Measurements from ENCODE around the gene TMEM167B.

The TMEM167B gene

DNA sequence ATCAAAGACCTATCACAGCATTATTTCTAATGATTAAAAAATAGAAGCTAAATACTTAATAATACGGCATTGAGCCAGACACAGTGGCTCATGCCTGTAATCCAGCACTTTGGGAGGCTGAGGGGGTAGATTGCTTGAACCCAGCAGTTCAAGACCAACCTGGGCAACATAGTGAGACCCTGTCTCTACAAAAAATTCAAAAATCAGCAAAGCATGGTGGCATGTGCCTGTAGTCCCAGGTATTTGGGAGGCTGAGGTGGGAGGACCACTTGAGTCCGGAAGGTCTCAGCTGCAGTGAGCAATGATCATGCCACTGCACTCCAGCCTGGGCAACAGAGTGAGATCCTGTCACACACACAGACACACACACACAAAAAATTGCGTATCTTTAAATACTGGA is 25.4 kb upstream of the TMEM167B start:
- FAIRE-seq (no peak), DNase-seq (ENCODE audit: insufficient read length, low spot score) (no peak)
- TF ChIP-seq, protein P1, sequence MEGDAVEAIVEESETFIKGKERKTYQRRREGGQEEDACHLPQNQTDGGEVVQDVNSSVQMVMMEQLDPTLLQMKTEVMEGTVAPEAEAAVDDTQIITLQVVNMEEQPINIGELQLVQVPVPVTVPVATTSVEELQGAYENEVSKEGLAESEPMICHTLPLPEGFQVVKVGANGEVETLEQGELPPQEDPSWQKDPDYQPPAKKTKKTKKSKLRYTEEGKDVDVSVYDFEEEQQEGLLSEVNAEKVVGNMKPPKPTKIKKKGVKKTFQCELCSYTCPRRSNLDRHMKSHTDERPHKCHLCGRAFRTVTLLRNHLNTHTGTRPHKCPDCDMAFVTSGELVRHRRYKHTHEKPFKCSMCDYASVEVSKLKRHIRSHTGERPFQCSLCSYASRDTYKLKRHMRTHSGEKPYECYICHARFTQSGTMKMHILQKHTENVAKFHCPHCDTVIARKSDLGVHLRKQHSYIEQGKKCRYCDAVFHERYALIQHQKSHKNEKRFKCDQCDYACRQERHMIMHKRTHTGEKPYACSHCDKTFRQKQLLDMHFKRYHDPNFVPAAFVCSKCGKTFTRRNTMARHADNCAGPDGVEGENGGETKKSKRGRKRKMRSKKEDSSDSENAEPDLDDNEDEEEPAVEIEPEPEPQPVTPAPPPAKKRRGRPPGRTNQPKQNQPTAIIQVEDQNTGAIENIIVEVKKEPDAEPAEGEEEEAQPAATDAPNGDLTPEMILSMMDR (IDR thresholded peaks at IDR 0.05; ENCODE audit: insufficient read depth, missing control alignments), result no peak

DNA sequence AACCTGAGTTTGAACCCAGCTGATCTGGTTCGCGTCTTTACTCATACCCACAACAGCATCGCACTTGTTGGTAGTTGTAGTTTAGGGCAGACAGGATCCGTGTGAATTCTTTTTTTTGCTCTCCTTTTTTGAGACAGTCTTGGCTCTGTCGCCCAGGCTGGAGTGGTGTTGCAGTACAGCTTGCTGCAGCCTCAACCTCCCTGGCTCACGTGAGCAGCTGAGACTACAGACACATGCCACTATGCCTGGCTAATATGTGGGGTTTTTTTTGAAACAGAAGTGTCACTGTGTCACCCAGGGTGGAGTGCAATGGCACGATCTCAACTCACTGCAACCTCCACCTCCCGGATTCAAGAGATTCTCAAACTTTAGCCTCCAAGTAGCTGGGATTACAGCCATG is 22.7 kb upstream of the TMEM167B start:
- DNase-seq (ENCODE audit: insufficient read length, low spot score), result no peak
- TF ChIP-seq, protein P1 (IDR thresholded peaks at IDR 0.05; ENCODE audit: insufficient read depth, missing control alignments), result no peak
- no peak for FAIRE-seq

DNA sequence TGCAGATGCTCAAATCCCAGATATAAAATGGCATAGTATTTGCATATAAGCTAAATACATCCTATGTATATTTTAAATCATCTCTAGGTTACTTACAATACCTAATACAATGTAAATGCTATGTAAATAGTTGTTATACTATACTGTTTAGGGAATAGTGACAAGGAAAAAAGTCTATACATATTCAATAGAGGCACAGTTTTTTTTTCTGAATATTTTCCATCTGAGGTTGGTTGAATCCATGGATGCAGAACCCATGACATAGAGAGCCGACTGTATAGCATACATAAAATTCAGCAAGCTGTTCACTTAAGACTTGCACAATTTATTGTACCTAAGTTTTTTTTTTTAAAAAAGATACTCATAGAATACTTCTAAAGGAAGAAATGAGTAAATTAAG is 21.3 kb upstream of the TMEM167B start:
- FAIRE-seq, result no peak
- no peak for DNase-seq (ENCODE audit: insufficient read length, low spot score)
- TF ChIP-seq, protein P1 (IDR thresholded peaks at IDR 0.05; ENCODE audit: insufficient read depth, missing control alignments), result no peak

DNA sequence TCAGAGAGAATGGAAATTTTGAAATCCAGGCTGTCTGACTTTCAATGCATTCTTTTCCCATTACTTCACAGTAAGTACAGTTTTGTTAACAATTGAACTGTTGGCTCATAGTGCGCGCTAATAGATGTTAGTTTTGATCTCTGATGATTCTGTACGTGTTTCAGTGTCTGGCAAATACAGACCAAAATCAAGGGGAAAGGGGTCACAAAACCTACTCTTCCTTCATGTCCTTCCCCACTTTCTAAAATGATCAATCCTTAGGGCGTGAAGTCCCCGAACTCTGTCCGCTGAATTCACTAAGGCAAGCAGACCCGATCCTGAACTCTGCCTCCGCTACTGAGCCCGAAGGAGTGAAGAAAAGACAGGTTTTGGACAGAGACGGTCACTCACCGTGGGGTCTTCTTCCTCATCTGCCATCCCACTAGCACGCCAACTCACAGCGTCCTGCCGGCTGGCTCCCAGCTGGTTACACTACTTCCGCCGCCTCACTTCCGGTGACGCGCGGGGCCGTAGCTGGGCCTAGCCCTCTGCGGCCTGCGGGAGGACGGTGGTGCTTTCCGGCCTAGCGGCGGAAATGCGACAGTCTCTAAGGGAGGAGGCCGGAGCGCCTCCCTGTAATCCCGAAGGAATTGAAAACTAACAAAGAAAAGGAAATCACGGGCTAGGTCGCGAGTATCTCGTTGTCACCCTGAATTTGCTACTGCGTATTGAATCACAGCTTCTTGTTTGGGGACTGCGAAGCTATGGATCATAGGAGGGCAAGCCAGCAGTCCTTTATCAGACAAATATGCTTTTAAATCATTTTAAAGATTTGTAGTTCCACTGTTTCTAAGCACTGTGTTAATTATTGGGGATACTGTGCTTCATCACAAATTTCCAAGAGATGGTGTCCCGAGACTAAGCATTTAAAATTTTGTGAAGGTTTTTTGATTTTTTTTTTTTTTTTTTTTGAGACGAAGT is 14.8 kb upstream of the TMEM167B start, which contains the start of gene TAF13:
TAF13 (minus strand) TSS at position 473 of the 960 bp plus-strand sequence; CDS start at position 417, 56 bp downstream.
- FAIRE-seq, result no peak

DNA sequence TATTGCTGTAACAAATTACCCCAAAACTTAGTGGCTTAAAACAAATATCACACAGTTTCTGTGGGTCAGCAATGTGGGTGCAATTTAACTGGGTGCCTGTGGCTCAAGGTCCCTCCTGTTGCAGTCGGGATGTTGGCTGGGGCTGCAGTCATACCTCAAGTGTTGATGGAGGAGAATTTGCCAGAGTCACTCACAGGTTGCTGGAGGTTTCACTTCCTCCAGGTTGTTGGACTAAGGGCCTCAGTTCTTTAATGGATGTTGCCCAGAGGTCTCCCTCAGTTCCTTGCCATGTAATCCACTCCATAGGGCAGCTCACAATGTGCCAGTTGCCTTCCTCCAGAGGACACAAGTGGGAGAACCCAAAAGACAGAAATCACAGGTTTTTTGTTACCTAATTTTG is 12.2 kb upstream of the TMEM167B start:
- no peak for DNase-seq (ENCODE audit: insufficient read length, low spot score)
- TF ChIP-seq, protein P1 (IDR thresholded peaks at IDR 0.05; ENCODE audit: insufficient read depth, missing control alignments), result no peak
- no peak for FAIRE-seq

More for the DNA sequence above, 14.8 kb upstream of the TMEM167B start, which contains the start of gene TAF13:
- TF ChIP-seq, protein P1 (IDR thresholded peaks at IDR 0.05; ENCODE audit: insufficient read depth, missing control alignments), result no peak
- peak; percentile 74 for DNase-seq (ENCODE audit: insufficient read length, low spot score)

DNA sequence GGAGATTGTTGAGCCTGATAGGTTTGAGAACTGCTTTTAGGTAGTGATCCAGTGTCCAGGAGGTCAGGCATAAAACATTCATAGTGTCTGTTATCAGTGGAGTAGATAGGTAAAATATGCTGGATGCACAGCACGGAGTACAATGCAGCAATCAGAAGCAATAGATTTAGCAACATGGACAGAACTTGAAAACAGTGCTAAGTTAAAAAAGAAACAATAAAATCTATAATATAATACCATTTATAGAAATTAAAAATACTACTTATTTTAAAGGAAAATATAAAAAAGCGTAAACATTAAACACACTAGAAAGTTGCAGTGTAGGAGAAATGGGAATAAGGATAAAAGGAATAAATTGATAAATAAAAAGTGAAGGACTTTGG is 11.3 kb upstream of the TMEM167B start:
- TF ChIP-seq, protein P1 (IDR thresholded peaks at IDR 0.05; ENCODE audit: insufficient read depth, missing control alignments), result no peak
- FAIRE-seq (no peak), DNase-seq (ENCODE audit: insufficient read length, low spot score) (no peak)

Data from D721Med (cell line).